IgD-negative memory B cell (primary cell): ENCODE results near the gene AGAP1. TPM values are rescaled to one million over a fixed set of nuclear protein-coding genes. Genes with fewer than 3 reads are reported as not detected.

Experiments
- H3K27ac Mint-ChIP-seq, 3 donors: one replicate each; pipeline ENCODE4 v1.8.0; 2020 to 2022; ENCODE audit warnings: mild to moderate bottlenecking in 3 of 3, mixed read lengths in 3 of 3, moderate library complexity in 1 of 3
- H3K27me3 Mint-ChIP-seq: one replicate; pipeline ENCODE4 v1.8.0; 2021; ENCODE audit warnings: mixed read lengths
- H3K36me3 Mint-ChIP-seq: one replicate; pipeline ENCODE4 v1.8.0; 2020; ENCODE audit warnings: mild to moderate bottlenecking, mixed read lengths
- H3K4me1 Mint-ChIP-seq, 3 donors: one replicate each; pipeline ENCODE4 v1.8.0; 2020 to 2022; ENCODE audit warnings: mixed read lengths in 3 of 3, mild to moderate bottlenecking in 1 of 3
- H3K4me3 Mint-ChIP-seq, 4 donors: one replicate each; pipeline ENCODE4 v1.8.0; 2020 to 2022; ENCODE audit warnings: mild to moderate bottlenecking in 4 of 4, mixed read lengths in 4 of 4, moderate library complexity in 3 of 4
- H3K9me3 Mint-ChIP-seq, 3 donors: one replicate each; pipeline ENCODE4 v1.8.0; 2020 to 2021; ENCODE audit warnings: mixed read lengths in 3 of 3, mild to moderate bottlenecking in 1 of 3
- polyA plus RNA-seq: library from polyadenylated mRNA; unstranded; fragments of 300-500 nt; fragmentation: Illumina TruSeq; gene quantifications from one replicate; pipeline ENCODE4 v1.2.3, GENCODE V29; 2021

AGAP1 gene
- polyA plus RNA-seq, result not detected

DNA sequence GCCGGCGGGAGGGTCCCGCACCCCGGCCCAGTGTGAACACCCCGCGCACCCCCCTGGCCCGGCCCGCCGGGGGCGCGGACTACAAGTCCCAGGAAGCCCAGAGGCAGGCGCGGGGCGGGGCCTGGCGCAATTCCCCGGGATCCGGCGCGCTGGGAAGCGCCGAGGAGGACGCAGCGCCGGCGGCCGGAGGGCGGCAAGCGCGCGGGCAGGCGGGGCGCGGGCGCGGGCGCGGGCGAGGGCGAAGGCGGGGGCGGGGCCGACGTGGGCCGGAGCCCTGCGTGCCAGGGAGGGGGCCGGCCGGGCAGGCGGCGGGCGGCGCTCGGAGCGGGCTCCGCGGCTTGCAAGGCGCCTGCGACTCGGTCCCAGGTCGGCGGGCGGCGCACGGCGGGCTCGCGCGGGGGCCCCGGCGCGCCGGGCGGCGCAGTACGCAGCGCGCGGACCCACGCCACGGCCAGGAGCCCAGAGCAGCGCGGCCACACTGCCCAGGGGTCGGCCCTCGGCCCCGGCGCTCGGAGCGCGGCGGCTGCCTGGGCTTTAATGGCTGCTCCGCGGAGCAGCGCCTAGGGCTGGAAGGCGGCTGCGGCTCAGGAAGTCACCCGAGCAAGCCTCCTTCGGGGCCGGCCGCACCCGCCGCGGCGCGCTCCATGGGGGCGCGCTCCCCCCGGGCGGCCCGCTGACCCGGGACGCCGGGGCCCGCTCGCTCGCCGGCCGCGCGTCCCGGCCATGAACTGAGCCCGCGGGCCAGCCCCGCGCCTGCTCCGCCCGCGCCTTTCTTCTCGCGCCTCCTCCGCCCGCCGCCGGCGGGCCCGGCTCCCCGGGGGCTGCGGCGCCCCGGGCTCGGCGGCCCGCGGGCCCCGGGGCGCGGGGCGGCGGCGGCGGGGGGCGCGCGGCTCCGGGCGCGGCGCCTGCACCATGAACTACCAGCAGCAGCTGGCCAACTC is at the start of gene AGAP1:
TSS of gene AGAP1 (plus strand) at position 269 of the 941 bp plus-strand sequence.
- peak within 1 kb of the TSS in 1 of 3 donors; percentile 23 for H3K27ac Mint-ChIP-seq
- H3K4me1 Mint-ChIP-seq, result peaks cover 0 to 9% (median 2%) of the 10 kb centered on the region in 3 donors
- no peaks in the 10 kb centered on the region for H3K36me3 Mint-ChIP-seq
- peak within 1 kb of the TSS in 3 of 4 donors; percentile 1 to 85 (median 80) for H3K4me3 Mint-ChIP-seq
- peaks cover 45% of the 10 kb centered on the region for H3K27me3 Mint-ChIP-seq
- peaks cover 0 to 12% (median 4%) of the 10 kb centered on the region in 3 donors for H3K9me3 Mint-ChIP-seq

DNA sequence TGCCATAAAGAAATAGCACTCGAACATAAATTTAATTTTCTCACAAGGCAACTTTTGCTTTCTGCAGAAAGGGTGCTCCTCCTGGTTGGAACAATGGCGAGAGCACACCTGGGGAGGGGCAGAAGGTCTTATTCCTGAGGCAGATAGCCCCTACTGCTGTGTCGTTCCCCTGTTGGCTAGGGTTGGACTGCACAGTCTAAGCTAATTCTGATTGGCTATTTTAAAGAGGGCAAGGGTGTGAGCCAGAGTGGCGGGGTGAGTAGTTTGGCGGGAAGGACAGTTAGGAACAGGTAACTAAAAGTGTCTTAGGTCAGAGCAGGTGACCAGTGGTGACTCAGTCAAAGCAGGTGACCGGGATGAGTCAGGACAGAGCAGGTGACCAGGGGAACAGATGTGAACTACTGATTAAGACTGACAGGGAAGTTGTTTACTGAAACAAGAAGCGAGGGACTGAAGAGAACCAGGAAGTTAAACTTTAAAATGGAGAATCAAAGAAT is 49.7 kb upstream of the AGAP1 start:
- peak overlapping the region in 1 of 4 donors; percentile 24 for H3K4me3 Mint-ChIP-seq
- no peak overlapping the region for H3K27ac Mint-ChIP-seq
- H3K4me1 Mint-ChIP-seq, result peaks cover 0 to 2% (median 0%) of the 10 kb centered on the region in 3 donors
- peaks cover 0 to 2% (median 0%) of the 10 kb centered on the region in 3 donors for H3K9me3 Mint-ChIP-seq
- H3K27me3 Mint-ChIP-seq, result no peaks in the 10 kb centered on the region
- no peaks in the 10 kb centered on the region for H3K36me3 Mint-ChIP-seq

DNA sequence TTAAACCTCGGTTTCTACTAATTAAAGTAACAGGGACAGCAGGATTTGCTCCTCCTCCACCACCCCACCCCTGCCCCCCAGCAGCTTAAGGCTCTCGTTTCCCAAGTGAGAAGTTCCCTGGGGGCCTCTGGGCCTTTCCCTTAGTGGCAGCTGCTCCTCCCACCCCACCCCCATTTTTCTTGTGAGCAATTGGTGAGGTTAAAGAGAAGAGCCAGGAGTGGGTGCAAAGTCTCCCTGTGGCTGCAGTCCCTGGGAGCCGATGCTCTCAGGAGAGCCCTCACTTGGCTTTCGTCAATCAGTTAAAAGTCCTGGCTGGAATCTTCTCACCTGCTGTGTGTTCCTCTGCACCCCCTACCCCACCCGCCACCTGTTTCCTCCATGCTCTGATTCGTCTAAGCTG is 48.7 kb upstream of the AGAP1 start:
- H3K4me3 Mint-ChIP-seq, result no peak overlapping the region
- H3K36me3 Mint-ChIP-seq, result no peaks in the 10 kb centered on the region
- H3K4me1 Mint-ChIP-seq, result peaks cover 0 to 2% (median 0%) of the 10 kb centered on the region in 3 donors
- H3K9me3 Mint-ChIP-seq, result peaks cover 0 to 2% (median 0%) of the 10 kb centered on the region in 3 donors
- H3K27ac Mint-ChIP-seq, result no peak overlapping the region
- no peaks in the 10 kb centered on the region for H3K27me3 Mint-ChIP-seq

DNA sequence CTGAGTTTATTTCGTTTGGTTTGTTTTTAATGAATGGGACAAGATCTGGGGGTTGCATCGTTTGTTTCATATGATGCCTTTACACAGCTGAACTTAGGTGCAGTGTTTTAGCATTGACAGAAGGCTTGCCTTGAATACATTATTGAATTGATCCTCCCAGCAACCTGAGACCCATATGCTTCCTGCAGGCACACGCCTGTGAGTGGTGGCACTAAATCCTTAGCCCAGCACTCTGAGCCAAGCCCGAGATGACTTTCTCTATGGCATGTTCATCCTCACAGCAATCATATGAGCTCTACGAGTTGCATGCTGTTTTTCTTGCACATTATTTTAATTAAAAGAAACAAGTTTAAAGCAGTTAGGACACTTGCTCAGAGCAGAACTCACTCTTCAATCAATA is 47.8 kb upstream of the AGAP1 start:
- no peak overlapping the region for H3K4me3 Mint-ChIP-seq
- H3K27me3 Mint-ChIP-seq, result no peaks in the 10 kb centered on the region
- peaks cover 0 to 2% (median 0%) of the 10 kb centered on the region in 3 donors for H3K4me1 Mint-ChIP-seq
- H3K36me3 Mint-ChIP-seq, result no peaks in the 10 kb centered on the region
- peaks cover 0 to 2% (median 0%) of the 10 kb centered on the region in 3 donors for H3K9me3 Mint-ChIP-seq
- no peak overlapping the region for H3K27ac Mint-ChIP-seq

DNA sequence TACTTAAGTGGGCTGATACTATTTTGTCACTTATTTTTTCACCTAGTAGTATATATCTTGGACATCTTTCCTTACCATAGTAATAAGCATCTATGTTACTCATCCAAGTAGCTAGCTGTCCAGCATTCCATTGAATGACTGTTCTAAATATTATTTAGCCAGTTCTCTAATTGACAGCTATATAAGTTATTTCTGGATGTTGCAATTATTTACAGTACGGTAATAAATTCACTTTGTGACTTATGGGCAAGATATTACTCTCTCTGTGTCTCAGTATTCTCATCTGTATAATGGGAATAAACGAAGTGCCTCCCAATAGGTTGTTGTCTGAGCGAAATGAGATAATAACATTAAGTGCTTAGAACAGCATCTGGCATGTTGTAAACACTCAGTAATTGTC is 46.6 kb upstream of the AGAP1 start:
- H3K27ac Mint-ChIP-seq, result no peak overlapping the region
- H3K9me3 Mint-ChIP-seq, result peaks cover 0 to 3% (median 0%) of the 10 kb centered on the region in 3 donors
- H3K4me3 Mint-ChIP-seq, result no peak overlapping the region
- H3K4me1 Mint-ChIP-seq, result peaks cover 0 to 2% (median 0%) of the 10 kb centered on the region in 3 donors
- no peaks in the 10 kb centered on the region for H3K36me3 Mint-ChIP-seq
- no peaks in the 10 kb centered on the region for H3K27me3 Mint-ChIP-seq

DNA sequence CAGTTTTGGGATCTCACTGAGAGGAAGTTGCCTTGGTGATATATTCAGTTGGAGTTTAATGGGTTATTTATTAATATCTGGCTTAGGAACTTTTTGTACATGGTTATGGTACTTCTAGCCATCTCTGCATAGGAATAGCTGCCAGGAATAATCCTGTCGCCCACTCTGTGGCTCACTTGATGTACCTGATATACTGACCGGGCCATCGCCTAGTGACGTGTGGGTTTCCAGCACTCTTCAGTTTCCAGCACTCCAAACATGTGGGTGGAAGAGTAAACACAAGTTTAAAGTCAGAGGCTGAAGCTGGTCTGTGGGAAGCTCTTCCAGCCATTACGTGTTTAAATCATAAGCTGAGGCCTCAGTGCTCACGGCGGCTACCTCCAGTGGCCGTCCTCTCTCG is 44.3 kb upstream of the AGAP1 start:
- Mint-ChIP-seq H3K4me3 (no peak overlapping the region), H3K27ac (no peak overlapping the region), H3K27me3 (no peaks in the 10 kb centered on the region), H3K36me3 (no peaks in the 10 kb centered on the region), H3K4me1 (no peaks in the 10 kb centered on the region), H3K9me3 (peaks cover 0 to 5% (median 0%) of the 10 kb centered on the region in 3 donors)

DNA sequence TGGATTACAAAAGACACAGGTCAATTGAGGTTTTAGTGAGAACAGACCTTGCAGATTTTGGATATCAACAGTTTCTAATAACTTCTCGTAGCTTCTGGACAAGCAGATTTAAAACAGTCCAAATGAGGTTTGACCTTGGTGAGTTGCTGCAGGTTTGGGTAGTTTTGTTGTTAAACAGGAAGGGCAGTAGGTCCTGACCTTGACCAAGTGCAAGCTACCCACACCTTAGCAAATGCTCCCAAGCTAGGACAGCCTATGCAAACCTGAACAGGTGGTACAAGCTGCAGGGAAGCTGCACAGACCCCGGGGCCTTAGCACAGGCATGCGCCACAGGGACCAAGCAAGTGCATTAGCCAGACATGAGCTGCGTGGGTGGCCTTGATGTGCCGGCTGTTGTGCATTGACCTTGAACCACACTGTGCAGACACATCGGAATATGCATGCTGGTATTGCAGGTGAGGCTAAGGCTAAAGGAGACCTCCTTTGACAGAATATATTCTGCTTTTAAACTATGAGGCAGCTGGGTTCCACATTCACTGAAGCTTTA is 40.2 kb upstream of the AGAP1 start:
- Mint-ChIP-seq H3K4me1 (no peaks in the 10 kb centered on the region), H3K27ac (peak overlapping the region in 1 of 3 donors; percentile 13), H3K36me3 (no peaks in the 10 kb centered on the region), H3K4me3 (no peak overlapping the region), H3K27me3 (peaks cover 3% of the 10 kb centered on the region), H3K9me3 (peaks cover 0 to 5% (median 3%) of the 10 kb centered on the region in 3 donors)

DNA sequence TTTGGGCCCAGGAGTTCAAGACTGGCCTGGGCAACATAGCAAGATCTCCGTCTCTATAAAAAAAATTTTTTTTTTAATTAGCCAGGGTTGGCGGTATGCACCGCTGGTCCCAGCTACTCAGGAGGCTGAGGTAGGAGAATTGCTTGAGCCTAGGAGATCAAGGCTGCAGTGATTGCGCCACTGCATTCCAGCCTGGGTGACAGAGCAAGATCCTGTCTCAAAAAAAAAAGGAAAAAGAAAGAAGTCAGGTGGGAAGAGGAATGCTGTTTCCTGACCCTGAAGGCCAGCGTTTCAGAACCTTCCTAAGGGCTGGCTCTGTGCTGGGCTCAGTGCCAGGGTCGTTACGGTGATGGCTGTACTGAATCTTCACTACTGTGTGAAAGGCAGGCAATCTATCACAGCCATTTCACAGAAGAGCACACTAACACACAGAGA is 35.0 kb upstream of the AGAP1 start:
- no peak overlapping the region for H3K4me3 Mint-ChIP-seq
- peaks cover 5% of the 10 kb centered on the region for H3K27me3 Mint-ChIP-seq
- peaks cover 0 to 3% (median 0%) of the 10 kb centered on the region in 3 donors for H3K9me3 Mint-ChIP-seq
- peak overlapping the region in 1 of 3 donors; percentile 27 for H3K27ac Mint-ChIP-seq
- no peaks in the 10 kb centered on the region for H3K4me1 Mint-ChIP-seq
- no peaks in the 10 kb centered on the region for H3K36me3 Mint-ChIP-seq

DNA sequence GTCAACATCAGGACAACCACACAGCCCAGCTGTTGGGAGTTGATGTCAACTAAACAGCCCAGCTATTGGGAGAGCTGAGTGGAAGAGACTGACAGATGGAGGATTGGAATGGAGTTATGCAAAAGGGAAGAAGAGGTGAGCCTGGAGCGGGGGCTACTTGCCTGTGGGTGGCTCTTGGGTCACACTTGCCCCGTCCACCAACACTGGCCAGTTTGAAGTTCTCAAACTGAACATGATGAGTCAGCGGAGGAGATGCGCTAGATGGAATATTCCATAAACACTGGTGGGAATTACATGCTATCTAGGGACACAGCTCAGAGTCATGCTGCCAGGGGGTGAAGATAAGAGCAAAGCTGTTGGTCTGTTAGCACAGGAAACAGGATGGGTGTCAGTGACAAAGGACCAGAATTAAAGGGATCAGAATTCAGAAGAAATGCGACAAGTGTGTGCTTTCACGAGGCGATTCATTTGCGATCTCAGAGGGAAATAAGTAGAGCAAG is 33.2 kb upstream of the AGAP1 start:
- H3K36me3 Mint-ChIP-seq, result no peaks in the 10 kb centered on the region
- peaks cover 10% of the 10 kb centered on the region for H3K27me3 Mint-ChIP-seq
- H3K4me1 Mint-ChIP-seq, result no peaks in the 10 kb centered on the region
- no peak overlapping the region for H3K4me3 Mint-ChIP-seq
- peaks cover 0 to 3% (median 0%) of the 10 kb centered on the region in 3 donors for H3K9me3 Mint-ChIP-seq
- H3K27ac Mint-ChIP-seq, result no peak overlapping the region

DNA sequence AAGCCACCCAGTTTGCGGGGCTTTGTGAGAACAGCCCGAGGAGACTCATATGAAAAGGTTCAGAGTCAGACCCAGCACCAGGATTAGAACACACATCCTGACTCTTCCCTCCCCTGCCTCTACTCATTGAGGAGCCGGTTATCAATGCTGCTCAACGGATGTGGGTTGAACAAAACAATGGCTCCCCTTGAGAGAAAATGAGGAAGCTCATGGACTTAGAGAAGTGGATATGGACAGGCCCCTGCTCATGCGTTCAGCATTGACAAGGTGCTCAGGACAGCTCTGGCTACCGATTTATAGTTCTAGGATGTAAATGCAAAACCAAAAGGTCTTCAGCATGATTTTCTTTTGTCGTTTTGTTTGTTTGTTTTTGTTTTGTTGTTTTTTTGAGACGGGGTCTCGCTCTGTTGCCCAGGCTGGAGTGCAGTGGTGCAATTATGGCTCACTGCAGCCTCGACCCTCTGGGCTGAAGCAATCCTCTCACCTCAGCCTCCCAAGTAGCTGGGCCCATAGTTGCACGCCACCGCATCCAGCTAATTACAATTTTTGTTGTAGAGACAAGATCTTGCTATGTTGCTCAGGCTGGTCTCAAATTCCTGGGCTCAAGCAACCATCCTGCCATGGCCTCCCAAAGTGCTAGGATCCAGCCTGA is 32.0 kb upstream of the AGAP1 start:
- peaks cover 7% of the 10 kb centered on the region for H3K27me3 Mint-ChIP-seq

DNA sequence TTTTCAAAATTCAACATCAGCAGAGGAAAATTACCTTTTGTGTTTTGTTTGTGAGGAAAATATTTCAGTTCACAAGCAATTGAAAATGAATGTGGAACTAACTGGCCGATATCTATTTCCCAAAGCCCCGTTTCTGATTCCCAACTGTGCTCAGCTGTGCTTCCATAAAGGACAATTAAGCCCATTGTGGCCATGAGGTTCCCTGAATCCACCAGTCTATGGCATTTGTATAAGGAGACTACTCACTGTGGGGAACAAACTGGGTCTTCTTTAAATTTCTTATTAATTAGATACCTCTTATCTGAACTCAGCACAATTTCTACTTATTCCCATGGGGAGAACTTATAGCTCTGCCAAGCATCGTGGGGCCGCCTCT is 31.4 kb upstream of the AGAP1 start:
- peaks cover 7% of the 10 kb centered on the region for H3K27me3 Mint-ChIP-seq
- no peaks in the 10 kb centered on the region for H3K36me3 Mint-ChIP-seq
- no peak overlapping the region for H3K4me3 Mint-ChIP-seq
- H3K4me1 Mint-ChIP-seq, result no peaks in the 10 kb centered on the region
- no peaks in the 10 kb centered on the region for H3K9me3 Mint-ChIP-seq
- no peak overlapping the region for H3K27ac Mint-ChIP-seq

More for the DNA sequence above, 32.0 kb upstream of the AGAP1 start:
- Mint-ChIP-seq H3K4me1 (no peaks in the 10 kb centered on the region), H3K36me3 (no peaks in the 10 kb centered on the region), H3K27ac (no peak overlapping the region), H3K4me3 (no peak overlapping the region), H3K9me3 (peaks cover 0 to 2% (median 0%) of the 10 kb centered on the region in 3 donors)

DNA sequence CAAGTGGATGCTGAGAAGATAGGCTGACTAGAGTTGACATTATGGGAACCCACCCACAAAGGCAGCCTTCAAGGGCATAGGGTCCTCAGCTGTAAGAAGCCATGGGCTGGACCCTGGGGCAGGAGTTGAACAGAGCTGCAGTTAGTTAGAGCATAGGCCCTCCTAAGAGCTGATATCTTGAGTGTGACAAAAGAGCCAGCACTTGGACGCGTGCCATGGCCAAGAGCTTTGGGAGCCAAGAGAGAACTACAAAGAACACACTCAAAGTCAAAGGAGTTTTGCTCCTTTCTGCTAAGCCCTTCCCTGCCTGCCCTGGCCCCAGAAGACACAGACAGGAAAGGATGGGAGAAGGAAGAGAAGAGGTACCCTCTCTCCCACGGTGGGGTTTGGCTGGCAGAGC is 29.9 kb upstream of the AGAP1 start:
- Mint-ChIP-seq H3K27me3 (peaks cover 7% of the 10 kb centered on the region), H3K27ac (no peak overlapping the region), H3K4me3 (no peak overlapping the region)

DNA sequence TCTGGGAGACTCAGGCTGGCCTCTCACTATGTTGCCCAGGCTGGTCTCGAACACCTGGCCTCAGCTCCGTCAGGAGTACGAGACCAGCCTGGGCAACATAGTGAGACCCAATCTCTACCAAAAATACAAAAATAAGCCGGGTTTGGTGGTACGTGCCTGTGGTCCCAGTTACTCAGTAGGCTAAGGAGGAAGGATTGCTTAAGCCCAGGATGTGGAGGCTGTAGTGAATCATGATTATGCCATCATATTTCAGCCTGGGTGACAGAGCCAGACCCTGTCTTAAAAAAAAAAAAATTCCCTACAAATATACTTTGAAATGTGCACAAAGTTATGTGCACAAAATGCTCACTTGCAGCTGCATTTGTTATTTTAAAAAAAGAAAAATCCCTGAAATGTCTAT is 26.3 kb upstream of the AGAP1 start:
- no peaks in the 10 kb centered on the region for H3K4me1 Mint-ChIP-seq
- H3K27ac Mint-ChIP-seq, result no peak overlapping the region
- no peak overlapping the region for H3K4me3 Mint-ChIP-seq

More for the DNA sequence above, 29.9 kb upstream of the AGAP1 start:
- Mint-ChIP-seq H3K36me3 (no peaks in the 10 kb centered on the region), H3K9me3 (no peaks in the 10 kb centered on the region), H3K4me1 (no peaks in the 10 kb centered on the region)

DNA sequence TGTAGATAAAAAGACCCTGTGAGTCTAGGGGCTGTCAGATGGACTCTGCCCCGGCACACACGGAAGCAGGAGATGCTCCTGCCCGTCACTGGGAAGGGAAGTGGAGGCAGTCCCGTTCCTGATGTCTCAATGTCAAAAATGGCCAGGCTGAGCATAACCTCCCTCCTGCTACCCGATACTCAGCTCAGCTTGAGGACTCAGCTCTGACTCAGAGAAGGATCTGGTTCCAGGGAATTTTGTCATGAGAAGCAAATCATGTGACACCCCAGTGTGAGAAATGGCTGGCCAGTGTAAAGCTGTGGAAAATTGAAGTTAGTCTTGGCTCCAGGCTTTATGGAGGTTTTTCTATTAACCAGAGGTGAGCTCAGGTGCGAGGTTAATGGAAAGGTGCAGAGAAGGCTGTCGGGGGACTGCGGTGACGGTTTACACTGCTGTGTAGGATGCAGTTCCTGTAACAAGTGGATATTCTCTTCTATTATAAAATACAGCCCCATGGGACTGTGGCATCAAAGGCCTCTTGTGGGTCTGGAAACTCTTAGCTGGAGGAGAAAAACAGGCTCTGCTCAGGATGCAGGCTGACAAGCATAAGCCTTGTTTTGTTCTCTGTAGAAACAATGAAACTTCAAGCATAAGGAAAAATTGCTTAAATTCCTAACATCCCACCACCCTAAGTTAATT is 24.7 kb upstream of the AGAP1 start:
- Mint-ChIP-seq H3K4me1 (no peaks in the 10 kb centered on the region), H3K9me3 (no peaks in the 10 kb centered on the region), H3K27me3 (peaks cover 4% of the 10 kb centered on the region), H3K27ac (no peak overlapping the region), H3K4me3 (no peak overlapping the region), H3K36me3 (no peaks in the 10 kb centered on the region)

More for the DNA sequence above, 26.3 kb upstream of the AGAP1 start:
- H3K36me3 Mint-ChIP-seq, result no peaks in the 10 kb centered on the region
- H3K27me3 Mint-ChIP-seq, result peaks cover 5% of the 10 kb centered on the region
- no peaks in the 10 kb centered on the region for H3K9me3 Mint-ChIP-seq
